Hematopoietic multipotent progenitor cell treated with erythropoietin and hydrocortisone succinate and interleukin-3 and kit ligand, for 6 days (in vitro differentiated cells): ENCODE results near the gene PLAAT4.
"Not testable (repeated sequence)": the region's sequence is repeated elsewhere in the genome, so short reads cannot be mapped to it uniquely, and the experiment has no call there.

Experiments
- DNase-seq: peaks from one replicate; pipeline ENCODE4 v3.0.0-alpha.2; 2015

PLAAT4 gene

DNA sequence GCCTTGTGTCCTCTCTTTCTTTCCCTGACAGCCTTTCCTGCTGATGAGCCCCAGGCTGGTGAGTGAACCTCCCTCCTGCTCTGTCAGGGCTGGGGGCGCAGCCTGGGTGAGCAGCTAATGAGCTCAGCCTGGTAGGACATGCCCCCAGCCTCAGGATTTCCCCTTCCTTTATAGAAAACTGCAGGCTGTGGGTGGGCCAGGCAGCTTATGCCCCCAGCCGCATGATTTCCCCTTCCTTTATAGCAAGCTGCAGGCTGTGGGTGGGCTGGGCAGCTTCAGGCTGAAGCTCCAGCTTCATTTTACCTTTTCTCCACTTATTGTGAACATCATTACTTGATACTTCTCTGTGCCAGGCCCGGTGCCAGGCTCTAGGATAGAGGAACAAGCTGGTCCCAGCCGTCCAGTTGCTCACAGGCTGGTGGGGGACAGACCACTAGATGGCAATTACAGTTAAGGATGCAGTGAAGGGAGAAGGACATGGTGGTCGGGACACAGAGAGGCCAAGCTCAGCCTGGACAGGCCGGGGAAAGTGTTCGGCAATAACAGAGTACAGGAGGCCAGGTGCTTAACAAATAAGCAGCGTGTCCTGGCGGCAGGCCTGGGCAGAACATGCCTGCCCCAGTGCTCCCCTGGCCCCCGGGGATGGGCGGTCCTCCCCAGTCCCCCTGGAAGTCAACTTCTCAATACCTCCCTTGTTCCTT, 25.4 kb upstream of the PLAAT4 start:
- no peak for DNase-seq

GRCh38 chr11:63512816-63513215, 23.8 kb upstream of the PLAAT4 start:
- DNase-seq: no peak

GRCh38 chr11:63516109-63516508, 20.5 kb upstream of the PLAAT4 start:
- no peak for DNase-seq

DNA sequence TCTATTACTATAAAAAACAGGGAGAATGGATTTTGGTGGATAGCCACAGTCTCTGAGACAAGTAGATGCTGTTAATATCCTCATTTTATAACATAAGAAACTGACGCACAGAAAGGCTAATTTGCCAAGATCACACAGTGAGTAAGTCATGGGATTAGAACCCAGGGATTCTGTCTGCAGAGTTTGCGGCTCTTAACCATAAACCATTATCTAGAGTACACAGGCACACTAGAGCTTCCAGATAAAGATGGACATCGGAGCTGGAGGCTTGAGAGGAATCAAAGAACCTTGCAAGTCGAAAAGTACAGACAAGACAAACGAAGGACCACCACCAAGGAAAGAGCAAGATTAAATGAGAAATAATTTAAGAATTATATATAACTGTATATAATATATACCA, 19.5 kb upstream of the PLAAT4 start:
- DNase-seq: peak; percentile 89

- DNase-seq: peak; percentile 71
Measured at GRCh38 chr11:63518548-63518947, 18.1 kb upstream of the PLAAT4 start.

GRCh38 chr11:63520606-63521170, 15.9 kb upstream of the PLAAT4 start:
- no peak for DNase-seq

DNA sequence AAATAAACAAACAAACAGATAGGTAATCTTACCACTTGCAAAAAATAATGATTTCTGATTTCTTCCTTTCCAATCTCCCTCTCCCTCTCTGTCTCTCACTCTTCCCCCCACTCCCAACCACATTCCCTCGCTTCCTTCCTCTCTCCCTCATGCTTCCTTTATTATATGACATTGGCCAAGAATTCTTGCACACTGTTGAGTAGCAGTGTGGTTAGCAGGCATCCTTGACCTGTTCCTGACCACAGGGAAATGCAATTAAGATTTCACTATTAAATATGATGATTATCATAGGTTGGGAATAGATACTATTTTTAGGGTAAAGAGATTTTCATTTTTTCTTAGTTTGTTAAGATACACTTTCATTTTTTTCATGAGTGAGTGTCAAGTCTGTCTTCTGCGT, 14.7 kb upstream of the PLAAT4 start:
- DNase-seq: no peak

- DNase-seq: no peak
Measured at GRCh38 chr11:63523151-63523550, 13.5 kb upstream of the PLAAT4 start.

DNA sequence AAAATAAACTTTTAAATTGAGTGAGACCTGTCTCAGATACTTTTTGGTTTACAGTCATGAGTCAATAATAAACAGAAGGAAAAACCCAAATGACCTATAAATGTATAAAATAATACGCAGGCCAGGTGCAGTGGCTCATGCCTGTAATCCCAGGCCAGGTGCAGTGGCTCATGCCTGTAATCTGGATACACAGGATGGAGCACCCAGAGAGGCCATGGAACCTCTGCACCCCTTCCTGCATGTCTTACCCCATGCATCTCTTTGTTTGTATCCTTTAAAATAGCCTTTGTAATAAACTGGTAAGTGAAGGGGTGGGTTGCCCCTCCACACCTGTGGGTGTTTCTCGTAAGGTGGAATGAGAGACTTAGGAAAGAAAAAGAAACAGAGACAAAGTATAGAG, 8.9 kb upstream of the PLAAT4 start:
- DNase-seq: no peak

GRCh38 chr11:63528156-63528555, 8.5 kb upstream of the PLAAT4 start:
- DNase-seq: not testable (repeated sequence)

GRCh38 chr11:63528729-63529278, 7.8 kb upstream of the PLAAT4 start:
- DNase-seq: not testable (repeated sequence)

- not testable (repeated sequence) for DNase-seq
Measured at GRCh38 chr11:63529373-63529772, 7.2 kb upstream of the PLAAT4 start.

DNA sequence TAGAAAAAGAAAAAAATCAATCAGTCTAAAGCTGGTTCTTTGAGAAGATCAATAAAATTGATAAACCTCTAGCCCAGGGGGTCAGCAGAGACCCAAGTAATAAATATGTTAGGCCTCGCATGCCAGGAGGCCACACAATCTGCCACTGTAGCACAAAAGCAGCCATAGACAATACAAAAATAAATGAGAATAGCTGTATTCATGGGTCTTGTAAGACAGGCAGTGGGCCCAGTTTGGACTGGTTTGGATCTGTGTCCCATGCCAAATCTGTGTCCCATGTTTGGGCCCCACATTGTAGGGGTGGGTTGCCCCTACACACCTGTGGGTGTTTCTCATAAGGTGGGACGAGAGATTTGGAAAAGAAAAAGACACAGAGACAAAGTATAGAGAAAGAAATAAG, 6.6 kb upstream of the PLAAT4 start:
- no peak for DNase-seq

DNA sequence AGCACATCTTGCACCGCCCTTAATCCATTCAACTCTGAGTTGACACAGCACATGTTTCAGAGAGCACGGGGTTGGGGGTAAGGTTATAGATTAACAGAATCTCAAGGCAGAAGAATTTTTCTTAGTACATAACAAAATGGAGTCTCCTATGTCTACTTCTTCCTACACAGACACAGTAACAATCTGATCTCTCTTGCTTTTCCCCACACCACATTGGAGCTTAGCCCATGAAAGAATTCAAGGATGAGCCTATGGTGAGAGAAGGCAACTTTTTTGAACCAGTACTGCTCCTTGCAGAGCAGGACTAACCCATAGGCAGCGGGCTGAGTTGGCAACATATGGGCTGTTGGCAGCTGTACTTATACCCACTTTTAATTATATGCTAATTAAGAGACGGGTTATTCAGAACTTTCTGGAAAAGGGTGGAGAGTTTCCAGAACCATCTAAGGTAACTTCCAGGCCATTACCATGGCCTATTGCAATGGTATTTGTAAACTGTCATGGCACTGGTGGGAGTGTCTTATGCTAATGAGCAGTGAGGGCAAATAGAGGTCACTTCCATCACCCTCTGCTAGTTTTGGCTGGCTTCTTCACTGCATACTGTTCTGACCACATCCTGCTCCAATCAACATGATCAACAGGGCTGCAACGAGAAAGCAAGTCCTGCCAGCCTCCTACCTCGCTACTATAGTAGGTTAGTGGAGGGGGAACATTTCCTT, 5.4 kb upstream of the PLAAT4 start:
- DNase-seq: peak; percentile 52

GRCh38 chr11:63532117-63532516, 4.5 kb upstream of the PLAAT4 start:
- DNase-seq: no peak

DNA sequence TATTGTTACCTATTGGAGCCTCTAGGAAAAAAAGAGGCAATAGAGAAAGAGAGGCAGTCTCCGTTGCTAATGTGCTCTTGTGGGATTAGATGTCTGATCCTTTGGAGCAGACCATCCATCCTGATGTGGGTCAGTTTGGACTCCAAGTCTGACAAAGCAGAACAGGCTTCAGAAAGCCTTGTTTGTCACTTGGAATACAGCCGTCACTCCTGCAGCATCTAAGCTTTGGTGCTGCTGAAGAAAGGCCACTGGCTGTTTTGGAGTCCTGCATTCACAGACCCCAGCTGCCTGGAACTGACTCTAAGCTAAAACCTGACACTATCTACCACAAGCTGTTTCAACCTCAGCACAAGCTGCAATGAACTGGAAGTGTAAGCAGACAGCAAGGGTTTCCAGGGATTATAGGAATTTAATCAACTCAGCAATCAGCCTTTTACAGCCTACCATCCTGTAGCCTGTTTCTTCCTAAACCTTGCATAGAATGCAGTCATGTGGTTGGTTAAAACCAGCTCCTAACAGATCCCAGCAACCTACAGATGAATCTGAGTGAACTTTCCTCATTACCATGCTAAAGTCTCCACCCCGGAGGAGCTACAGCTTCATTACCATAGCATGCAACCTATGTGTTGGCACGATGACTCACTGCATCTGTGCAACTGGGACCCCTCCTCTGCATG, 3.7 kb upstream of the PLAAT4 start:
- no peak for DNase-seq

DNA sequence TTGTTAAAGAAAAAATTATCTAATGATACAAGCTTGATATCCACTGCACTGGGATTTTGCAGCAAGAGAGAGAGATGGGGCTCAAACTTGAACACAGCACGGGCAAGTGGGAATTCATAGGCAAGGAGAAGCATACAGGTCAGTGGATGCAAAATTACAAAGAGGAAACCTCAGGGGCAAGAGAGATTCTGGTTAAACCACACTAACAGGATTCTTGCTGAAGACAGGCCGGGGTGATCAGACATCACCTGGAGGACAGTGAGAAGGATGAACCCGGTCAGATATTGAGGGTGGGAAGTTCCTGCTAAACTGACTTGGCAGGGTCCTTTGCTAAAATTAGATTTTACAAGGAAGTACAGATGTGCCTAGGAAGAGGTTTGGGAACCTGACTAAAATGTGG, 2.5 kb upstream of the PLAAT4 start:
- DNase-seq: no peak

GRCh38 chr11:63534895-63535461, 1.6 kb upstream of the PLAAT4 start:
- DNase-seq: no peak

- no peak for DNase-seq
Measured at GRCh38 chr11:63535734-63536133, 874 bp upstream of the PLAAT4 start.

DNA sequence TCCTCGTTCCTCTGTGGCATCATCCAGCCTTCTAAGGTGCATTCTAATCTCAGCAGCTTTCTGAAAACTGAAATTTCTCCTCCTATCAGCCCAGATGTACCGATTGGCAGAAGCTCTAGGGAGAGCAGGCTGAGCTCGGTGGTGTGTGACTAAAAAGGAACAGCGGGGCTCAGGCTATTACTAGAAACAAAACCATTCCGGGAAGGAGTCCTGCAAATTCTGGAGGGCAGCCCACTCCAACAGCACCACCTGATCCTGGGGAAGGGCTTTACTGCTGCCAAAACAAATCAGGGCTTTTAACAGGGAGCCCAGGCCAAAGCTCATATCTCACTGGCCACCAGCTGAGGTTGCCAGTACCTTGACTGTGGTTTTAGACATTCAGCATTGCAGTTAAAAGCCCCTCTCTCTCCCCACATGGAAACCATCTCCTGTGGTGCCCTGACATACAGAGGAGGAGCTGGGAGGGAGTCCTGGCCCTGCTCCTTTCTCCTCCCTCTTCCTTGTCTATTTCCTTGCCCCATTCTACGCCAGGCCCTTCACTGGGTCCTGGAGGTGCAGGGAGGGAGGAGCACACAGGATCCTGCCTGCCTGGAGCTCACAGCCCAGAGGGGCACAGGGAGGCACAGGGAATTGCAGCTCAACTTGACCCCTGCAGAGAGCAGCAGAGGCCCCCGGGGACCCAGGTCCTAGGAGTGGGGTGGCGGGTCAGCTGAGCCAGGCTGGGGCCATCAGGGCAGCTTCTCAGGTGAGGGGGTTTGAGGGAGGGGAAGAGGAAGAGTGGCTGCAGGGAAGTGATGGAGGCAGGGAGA, 889 bp downstream of the PLAAT4 start:
- no peak for DNase-seq

DNA sequence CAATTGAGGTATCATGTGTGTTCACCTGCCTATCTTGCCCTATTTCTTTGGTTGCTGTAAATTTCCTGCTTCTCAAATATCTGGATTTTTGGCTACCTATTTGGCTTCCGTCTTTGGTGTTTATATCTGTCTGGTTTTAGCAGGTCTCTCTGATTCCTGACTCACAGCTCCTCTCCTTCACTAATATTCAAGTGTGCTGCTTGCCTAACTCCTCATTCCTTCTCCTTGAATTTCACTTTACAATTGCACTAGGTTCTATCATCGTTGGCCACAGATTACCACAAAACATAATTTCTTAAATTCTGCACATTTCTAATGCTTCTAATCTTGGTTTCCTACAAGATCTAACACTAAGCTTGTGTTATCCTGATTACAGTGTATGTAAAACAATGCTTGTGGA, 5.9 kb downstream of the PLAAT4 start:
- not testable (repeated sequence) for DNase-seq

DNA sequence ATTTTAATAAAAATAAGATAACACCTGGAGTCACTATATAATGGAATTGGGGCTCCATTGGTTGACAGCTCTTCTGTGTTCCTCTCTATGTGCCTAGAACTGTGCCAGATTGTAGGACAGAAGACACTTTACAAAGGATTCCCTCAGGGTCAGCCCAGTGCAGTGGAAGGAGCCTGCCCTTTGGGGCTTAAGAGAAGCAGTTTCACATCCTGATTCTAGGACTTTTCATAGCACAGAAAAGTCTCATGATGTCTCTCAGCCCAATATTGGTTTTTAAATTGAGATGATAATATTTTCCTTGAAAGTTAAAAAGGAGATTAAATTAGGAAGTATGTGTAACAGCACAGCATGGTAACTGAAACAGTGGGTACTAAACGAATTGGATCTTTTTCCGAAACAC, 7.1 kb downstream of the PLAAT4 start:
- no peak for DNase-seq
